Ishikawa (cell line): ENCODE data around the gene CLCN4.

Source experiments
- CEBPB ChIP-seq: IDR thresholded peaks from 2 replicates; pipeline ENCODE4 v1.6.1; 2012
- CREB1 ChIP-seq: IDR thresholded peaks from 2 replicates; pipeline ENCODE4 v1.6.1; 2012; ENCODE audit warnings: low read depth
- EGR1 ChIP-seq: IDR thresholded peaks from 2 replicates; pipeline ENCODE4 v1.6.1; 2012
- EP300 ChIP-seq: IDR thresholded peaks from 2 replicates; pipeline ENCODE4 v1.6.1; 2012; ENCODE audit warnings: borderline replicate concordance
- FOXM1 ChIP-seq: IDR thresholded peaks from 2 replicates; pipeline ENCODE4 v1.6.1; 2012; ENCODE audit warnings: low read depth, borderline replicate concordance
- NFIC ChIP-seq: IDR thresholded peaks from 2 replicates; pipeline ENCODE4 v1.6.1; 2012
- RAD21 ChIP-seq: IDR thresholded peaks from 2 replicates; pipeline ENCODE4 v1.6.1; 2012; ENCODE audit warnings: low read depth
- TAF1 ChIP-seq: IDR thresholded peaks from 2 replicates; pipeline ENCODE4 v1.6.1; 2012; ENCODE audit warnings: low read depth, mild to moderate bottlenecking
- TCF12 ChIP-seq: IDR thresholded peaks from 2 replicates; pipeline ENCODE4 v1.6.1; 2012; ENCODE audit warnings: low read depth
- TEAD4 ChIP-seq: IDR thresholded peaks from 2 replicates; pipeline ENCODE4 v1.6.1; 2012
- YY1 ChIP-seq: IDR thresholded peaks from 2 replicates; pipeline ENCODE4 v1.6.1; 2012; ENCODE audit warnings: low read depth
- ZBTB7A ChIP-seq: IDR thresholded peaks from 2 replicates; pipeline ENCODE4 v1.6.1; 2012; ENCODE audit warnings: low read depth
- TF ChIP-seq, protein P1 (sequence below): IDR thresholded peaks from 2 replicates; pipeline ENCODE4 v1.6.1; 2012
- TF ChIP-seq, protein P2 (sequence below): IDR thresholded peaks from 2 replicates; pipeline ENCODE4 v1.6.1; 2012; ENCODE audit warnings: low read depth, mild to moderate bottlenecking
- TF ChIP-seq, protein P3 (sequence below): IDR thresholded peaks from 2 replicates; pipeline ENCODE4 v1.6.1; 2012

Gene CLCN4

DNA sequence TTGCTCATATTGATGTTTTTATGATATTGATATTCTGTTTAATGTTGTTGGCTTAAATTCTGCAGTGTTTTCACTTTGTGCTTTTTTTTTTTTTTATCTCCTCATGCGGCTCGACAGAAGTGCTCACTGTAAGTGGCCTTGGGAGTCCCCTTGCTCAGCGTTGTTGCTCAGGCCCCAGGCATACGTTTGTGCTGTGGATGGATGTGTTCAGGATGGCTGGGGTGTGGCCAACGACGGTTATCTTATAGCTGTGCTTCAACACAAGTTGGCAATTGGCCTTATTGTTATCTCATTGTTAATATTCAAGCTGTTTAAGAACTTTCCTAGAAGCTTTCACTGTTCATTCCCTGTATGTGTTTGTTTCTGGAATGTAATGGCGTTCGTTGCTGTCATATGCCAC lies 36.4 kb upstream of the CLCN4 start:
- no peak for TF ChIP-seq TEAD4
- no peak for TF ChIP-seq TCF12
- TF ChIP-seq, protein P1, sequence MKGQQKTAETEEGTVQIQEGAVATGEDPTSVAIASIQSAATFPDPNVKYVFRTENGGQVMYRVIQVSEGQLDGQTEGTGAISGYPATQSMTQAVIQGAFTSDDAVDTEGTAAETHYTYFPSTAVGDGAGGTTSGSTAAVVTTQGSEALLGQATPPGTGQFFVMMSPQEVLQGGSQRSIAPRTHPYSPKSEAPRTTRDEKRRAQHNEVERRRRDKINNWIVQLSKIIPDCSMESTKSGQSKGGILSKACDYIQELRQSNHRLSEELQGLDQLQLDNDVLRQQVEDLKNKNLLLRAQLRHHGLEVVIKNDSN, result no peak
- no peak for TF ChIP-seq EP300
- no peak for TF ChIP-seq ZBTB7A
- TF ChIP-seq, protein P2, sequence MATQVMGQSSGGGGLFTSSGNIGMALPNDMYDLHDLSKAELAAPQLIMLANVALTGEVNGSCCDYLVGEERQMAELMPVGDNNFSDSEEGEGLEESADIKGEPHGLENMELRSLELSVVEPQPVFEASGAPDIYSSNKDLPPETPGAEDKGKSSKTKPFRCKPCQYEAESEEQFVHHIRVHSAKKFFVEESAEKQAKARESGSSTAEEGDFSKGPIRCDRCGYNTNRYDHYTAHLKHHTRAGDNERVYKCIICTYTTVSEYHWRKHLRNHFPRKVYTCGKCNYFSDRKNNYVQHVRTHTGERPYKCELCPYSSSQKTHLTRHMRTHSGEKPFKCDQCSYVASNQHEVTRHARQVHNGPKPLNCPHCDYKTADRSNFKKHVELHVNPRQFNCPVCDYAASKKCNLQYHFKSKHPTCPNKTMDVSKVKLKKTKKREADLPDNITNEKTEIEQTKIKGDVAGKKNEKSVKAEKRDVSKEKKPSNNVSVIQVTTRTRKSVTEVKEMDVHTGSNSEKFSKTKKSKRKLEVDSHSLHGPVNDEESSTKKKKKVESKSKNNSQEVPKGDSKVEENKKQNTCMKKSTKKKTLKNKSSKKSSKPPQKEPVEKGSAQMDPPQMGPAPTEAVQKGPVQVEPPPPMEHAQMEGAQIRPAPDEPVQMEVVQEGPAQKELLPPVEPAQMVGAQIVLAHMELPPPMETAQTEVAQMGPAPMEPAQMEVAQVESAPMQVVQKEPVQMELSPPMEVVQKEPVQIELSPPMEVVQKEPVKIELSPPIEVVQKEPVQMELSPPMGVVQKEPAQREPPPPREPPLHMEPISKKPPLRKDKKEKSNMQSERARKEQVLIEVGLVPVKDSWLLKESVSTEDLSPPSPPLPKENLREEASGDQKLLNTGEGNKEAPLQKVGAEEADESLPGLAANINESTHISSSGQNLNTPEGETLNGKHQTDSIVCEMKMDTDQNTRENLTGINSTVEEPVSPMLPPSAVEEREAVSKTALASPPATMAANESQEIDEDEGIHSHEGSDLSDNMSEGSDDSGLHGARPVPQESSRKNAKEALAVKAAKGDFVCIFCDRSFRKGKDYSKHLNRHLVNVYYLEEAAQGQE, result no peak
- TF ChIP-seq YY1, result no peak
- TF ChIP-seq RAD21, result no peak
- no peak for TF ChIP-seq CEBPB
- no peak for TF ChIP-seq CREB1
- no peak for TF ChIP-seq TAF1
- TF ChIP-seq EGR1, result no peak
- TF ChIP-seq FOXM1, result no peak
- TF ChIP-seq NFIC, result no peak
- TF ChIP-seq, protein P3, sequence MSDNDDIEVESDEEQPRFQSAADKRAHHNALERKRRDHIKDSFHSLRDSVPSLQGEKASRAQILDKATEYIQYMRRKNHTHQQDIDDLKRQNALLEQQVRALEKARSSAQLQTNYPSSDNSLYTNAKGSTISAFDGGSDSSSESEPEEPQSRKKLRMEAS, result no peak

GRCh38 chrX:10120828-10121227 lies 35.9 kb upstream of the CLCN4 start:
- TF ChIP-seq TCF12 (no peak), FOXM1 (no peak), RAD21 (no peak), YY1 (no peak), ZBTB7A (no peak), CEBPB (no peak), EGR1 (no peak), TEAD4 (no peak), NFIC (no peak), CREB1 (no peak), EP300 (no peak), TAF1 (no peak)
- TF ChIP-seq, protein P2, result no peak
- TF ChIP-seq, protein P1, result no peak
- TF ChIP-seq, protein P3, result no peak

GRCh38 chrX:10121787-10122186 lies 35.0 kb upstream of the CLCN4 start:
- TF ChIP-seq RAD21 (no peak), CEBPB (no peak), TEAD4 (no peak), TAF1 (no peak), FOXM1 (no peak), YY1 (no peak), EGR1 (no peak), ZBTB7A (no peak), CREB1 (no peak)
- TF ChIP-seq, protein P1, result no peak
- TF ChIP-seq, protein P2, result no peak
